Activated CD8-positive, alpha-beta T cell treated with anti-CD3 and anti-CD28 coated beads for 36 hours (primary cell): ENCODE measurements around the gene HBZ. TPM values are rescaled to one million over a fixed set of nuclear protein-coding genes. Genes with fewer than 3 reads are reported as not detected.

Experiments used
- ATAC-seq: fragments of 200-7000 bp; cut with Tn5 transposase; one replicate; pipeline ENCODE4 v1.10.0; 2021; ENCODE audit warnings: mild to moderate bottlenecking, moderate library complexity
- CTCF ChIA-PET: fragments of 350-600 bp; sonication (Branson Sonifier 250); formaldehyde crosslinking; loops from one replicate; lab custom pipeline; 2021; ENCODE audit warnings: antibody characterized with exemption; lab: Charles Lee
- POLR2A ChIA-PET: fragments of 350-600 bp; sonication (Branson Sonifier 250); formaldehyde crosslinking; loops from one replicate; lab custom pipeline; 2021; ENCODE audit warnings: antibody characterized with exemption; lab: Charles Lee
- DNase-seq: peaks from one replicate; pipeline ENCODE4 v3.0.0-alpha.2; 2020
- H3K27ac Mint-ChIP-seq: one replicate; pipeline ENCODE4 v1.8.0; 2021; ENCODE audit warnings: mild to moderate bottlenecking, mixed read lengths
- H3K27me3 Mint-ChIP-seq: one replicate; pipeline ENCODE4 v1.8.0; 2021; ENCODE audit warnings: mixed read lengths
- H3K36me3 Mint-ChIP-seq: one replicate; pipeline ENCODE4 v1.8.0; 2021; ENCODE audit warnings: low read depth, mixed read lengths
- H3K4me1 Mint-ChIP-seq: one replicate; pipeline ENCODE4 v1.8.0; 2021; ENCODE audit warnings: low read depth, mixed read lengths
- H3K4me3 Mint-ChIP-seq: one replicate; pipeline ENCODE4 v1.8.0; 2021; ENCODE audit warnings: mild to moderate bottlenecking, moderate library complexity, mixed read lengths
- H3K9me3 Mint-ChIP-seq: one replicate; pipeline ENCODE4 v1.8.0; 2021; ENCODE audit warnings: mixed read lengths
- intact Hi-C: fragments of 100-400 bp; cut with micrococcal nuclease; formaldehyde crosslinking; loops from one replicate; pipeline ENCODE4 v1.10.0; 2022
- total RNA-seq, 2 experiments: library from RNA; stranded (reverse); gene quantifications; one replicate each; pipeline ENCODE4 v1.2.3, GENCODE V29; 2021
- TF ChIP-seq, protein P1 (sequence below): fragments of 200-600 bp; IDR thresholded peaks from one replicate; pipeline ENCODE4 v1.8.0; 2022; ENCODE audit warnings: antibody characterized with exemption, mild to moderate bottlenecking

HBZ gene
- total RNA-seq, 2 experiments from 2014 or later: not detected

GRCh38 chr16:142405-142967, 10.0 kb upstream of the HBZ start:
- Mint-ChIP-seq H3K4me3 (no peak overlapping the region), H3K9me3 (no peaks in the 10 kb centered on the region), H3K4me1 (no peaks in the 10 kb centered on the region), H3K36me3 (peaks cover 5% of the 10 kb centered on the region), H3K27ac (no peak overlapping the region), H3K27me3 (peaks cover 3% of the 10 kb centered on the region)
- CTCF ChIA-PET: interaction anchor here (2.0 kb wide), 1 partner anchor 77 kb away, joined by 4 read pairs; no protein-coding TSS in a partner anchor
- TF ChIP-seq, protein P1, sequence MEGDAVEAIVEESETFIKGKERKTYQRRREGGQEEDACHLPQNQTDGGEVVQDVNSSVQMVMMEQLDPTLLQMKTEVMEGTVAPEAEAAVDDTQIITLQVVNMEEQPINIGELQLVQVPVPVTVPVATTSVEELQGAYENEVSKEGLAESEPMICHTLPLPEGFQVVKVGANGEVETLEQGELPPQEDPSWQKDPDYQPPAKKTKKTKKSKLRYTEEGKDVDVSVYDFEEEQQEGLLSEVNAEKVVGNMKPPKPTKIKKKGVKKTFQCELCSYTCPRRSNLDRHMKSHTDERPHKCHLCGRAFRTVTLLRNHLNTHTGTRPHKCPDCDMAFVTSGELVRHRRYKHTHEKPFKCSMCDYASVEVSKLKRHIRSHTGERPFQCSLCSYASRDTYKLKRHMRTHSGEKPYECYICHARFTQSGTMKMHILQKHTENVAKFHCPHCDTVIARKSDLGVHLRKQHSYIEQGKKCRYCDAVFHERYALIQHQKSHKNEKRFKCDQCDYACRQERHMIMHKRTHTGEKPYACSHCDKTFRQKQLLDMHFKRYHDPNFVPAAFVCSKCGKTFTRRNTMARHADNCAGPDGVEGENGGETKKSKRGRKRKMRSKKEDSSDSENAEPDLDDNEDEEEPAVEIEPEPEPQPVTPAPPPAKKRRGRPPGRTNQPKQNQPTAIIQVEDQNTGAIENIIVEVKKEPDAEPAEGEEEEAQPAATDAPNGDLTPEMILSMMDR: no peak
- intact Hi-C loops: no loop called here
- no peak for ATAC-seq
- POLR2A ChIA-PET: interaction anchor here (1.1 to 1.4 kb wide), 2 partner anchors 20 to 28 kb away, joined by 3 to 4 read pairs; no protein-coding TSS in a partner anchor
- no peak for DNase-seq

DNA sequence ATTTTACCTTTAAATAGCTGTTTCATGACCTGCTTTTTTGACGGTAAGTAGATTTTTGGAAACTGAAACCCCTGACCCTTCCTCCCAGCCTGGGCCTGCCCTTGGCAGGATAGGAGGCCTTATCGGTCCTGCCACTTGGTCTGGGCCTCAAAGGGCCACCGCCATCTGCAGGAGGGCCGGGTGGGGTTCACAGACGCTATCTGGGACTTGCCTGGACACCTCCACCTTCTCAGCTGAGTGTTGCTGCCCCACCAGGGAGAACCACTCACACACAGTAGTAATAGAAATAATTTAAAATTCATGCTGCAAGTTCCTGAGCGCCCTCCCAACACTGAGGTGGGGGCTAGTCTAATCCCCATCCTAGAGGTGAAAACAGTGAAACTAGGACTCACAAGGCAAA, 9.4 kb upstream of the HBZ start:
- Mint-ChIP-seq H3K9me3 (no peaks in the 10 kb centered on the region), H3K27ac (no peak overlapping the region), H3K4me3 (no peak overlapping the region), H3K36me3 (peaks cover 4% of the 10 kb centered on the region), H3K27me3 (peaks cover 3% of the 10 kb centered on the region), H3K4me1 (no peaks in the 10 kb centered on the region)
- DNase-seq (no peak), ATAC-seq (no peak)
- intact Hi-C loops: no loop called here
- POLR2A ChIA-PET: interaction anchor here (0.6 to 1.4 kb wide), 3 partner anchors 15 to 27 kb away, joined by 3 to 4 read pairs (median 3); no protein-coding TSS in a partner anchor
- CTCF ChIA-PET: interaction anchor here (2.0 kb wide), 1 partner anchor 77 kb away, joined by 4 read pairs; no protein-coding TSS in a partner anchor
- TF ChIP-seq, protein P1: no peak

GRCh38 chr16:143456-143855, 9.0 kb upstream of the HBZ start:
- CTCF ChIA-PET: interaction anchor here (2.0 kb wide), 1 partner anchor 78 kb away, joined by 4 read pairs; no protein-coding TSS in a partner anchor
- H3K36me3 Mint-ChIP-seq: peaks cover 3% of the 10 kb centered on the region
- intact Hi-C loops: no loop called here
- POLR2A ChIA-PET: interaction anchor here (0.6 to 1.4 kb wide), 2 partner anchors 16 to 19 kb away, joined by 3 to 4 read pairs; no protein-coding TSS in a partner anchor
- DNase-seq (no peak), ATAC-seq (no peak)
- H3K9me3 Mint-ChIP-seq: no peaks in the 10 kb centered on the region
- TF ChIP-seq, protein P1: no peak
- no peaks in the 10 kb centered on the region for H3K4me1 Mint-ChIP-seq
- H3K27ac Mint-ChIP-seq: no peak overlapping the region
- H3K4me3 Mint-ChIP-seq: no peak overlapping the region
- H3K27me3 Mint-ChIP-seq: peaks cover 3% of the 10 kb centered on the region

- Mint-ChIP-seq H3K27ac (no peak overlapping the region), H3K9me3 (no peaks in the 10 kb centered on the region), H3K4me3 (no peak overlapping the region), H3K36me3 (no peaks in the 10 kb centered on the region), H3K27me3 (peaks cover 3% of the 10 kb centered on the region), H3K4me1 (no peaks in the 10 kb centered on the region)
- ChIA-PET POLR2A (no interaction called here), CTCF (no interaction called here)
- intact Hi-C loops: no loop called here
- DNase-seq (no peak), ATAC-seq (no peak)
- TF ChIP-seq, protein P1: no peak
Measured at GRCh38 chr16:144797-145252, 7.6 kb upstream of the HBZ start.

- intact Hi-C loops: no loop called here
- H3K4me3 Mint-ChIP-seq: no peak overlapping the region
- TF ChIP-seq, protein P1: no peak
- H3K27me3 Mint-ChIP-seq: peaks cover 3% of the 10 kb centered on the region
- no peak overlapping the region for H3K27ac Mint-ChIP-seq
- ATAC-seq (no peak), DNase-seq (no peak)
- H3K36me3 Mint-ChIP-seq: no peaks in the 10 kb centered on the region
- no peaks in the 10 kb centered on the region for H3K4me1 Mint-ChIP-seq
- ChIA-PET CTCF (no interaction called here), POLR2A (no interaction called here)
- no peaks in the 10 kb centered on the region for H3K9me3 Mint-ChIP-seq
Measured at GRCh38 chr16:146646-147045, 5.8 kb upstream of the HBZ start.
